ENCODE measurements around the gene CLTC.

Gene CLTC

DNA sequence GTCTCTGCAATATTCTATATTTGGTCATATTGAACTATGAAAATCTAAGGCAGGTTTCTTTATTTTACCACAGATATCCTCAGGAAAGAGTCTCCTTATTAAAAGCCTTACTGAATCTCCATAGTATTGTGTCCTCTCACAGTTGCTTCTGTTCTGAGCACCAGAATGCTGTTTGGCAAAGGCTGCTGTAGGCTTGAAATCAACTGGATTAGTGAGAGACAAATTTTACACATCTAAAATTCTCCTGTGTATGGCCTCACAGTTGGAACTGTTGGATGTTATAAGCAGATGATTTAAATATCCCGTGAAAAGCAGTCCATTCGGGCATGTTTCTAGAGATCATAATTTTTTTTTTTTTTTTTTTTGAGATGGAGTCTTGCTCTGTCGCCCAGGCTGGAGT, 9.5 kb downstream of the CLTC start:
- peaks cover 50% of the 10 kb centered on the region for H3K4me1 ChIP-seq (ENCODE audit: insufficient read depth, low read length, poor library complexity, severe bottlenecking)
- no peaks in the 10 kb centered on the region for H3K9me2 ChIP-seq (replicated peaks; ENCODE audit: low read depth, low read length)
- H3K79me2 ChIP-seq (ENCODE audit: insufficient read depth, low read length): peaks cover 99% of the 10 kb centered on the region
- H3K9ac ChIP-seq (ENCODE audit: low read depth, low read length, poor library complexity, severe bottlenecking): no peak overlapping the region
- H2AFZ ChIP-seq (ENCODE audit: low read length): no peak overlapping the region
- H3K9me3 ChIP-seq (ENCODE audit: insufficient read depth, low read depth, low read length): no peaks in the 10 kb centered on the region
- H4K20me1 ChIP-seq (ENCODE audit: insufficient read depth, low read length, poor library complexity, severe bottlenecking): peaks cover 95% of the 10 kb centered on the region
- H3F3A ChIP-seq (ENCODE audit: low read depth): no peaks in the 10 kb centered on the region
- no peak overlapping the region for H3K4me2 ChIP-seq (ENCODE audit: low read depth, low read length, poor library complexity, severe bottlenecking)
- no peak overlapping the region for H3K4me3 ChIP-seq (ENCODE audit: low read length, poor library complexity, severe bottlenecking)
- peaks cover 4% of the 10 kb centered on the region; the same call in 1 of the 2 replicates for H3K36me3 ChIP-seq (ENCODE audit: insufficient read depth, low read length)
- no peaks in the 10 kb centered on the region for H3K27me3 ChIP-seq (ENCODE audit: insufficient read depth, low read length, poor library complexity, severe bottlenecking)
- TF ChIP-seq, protein P1, sequence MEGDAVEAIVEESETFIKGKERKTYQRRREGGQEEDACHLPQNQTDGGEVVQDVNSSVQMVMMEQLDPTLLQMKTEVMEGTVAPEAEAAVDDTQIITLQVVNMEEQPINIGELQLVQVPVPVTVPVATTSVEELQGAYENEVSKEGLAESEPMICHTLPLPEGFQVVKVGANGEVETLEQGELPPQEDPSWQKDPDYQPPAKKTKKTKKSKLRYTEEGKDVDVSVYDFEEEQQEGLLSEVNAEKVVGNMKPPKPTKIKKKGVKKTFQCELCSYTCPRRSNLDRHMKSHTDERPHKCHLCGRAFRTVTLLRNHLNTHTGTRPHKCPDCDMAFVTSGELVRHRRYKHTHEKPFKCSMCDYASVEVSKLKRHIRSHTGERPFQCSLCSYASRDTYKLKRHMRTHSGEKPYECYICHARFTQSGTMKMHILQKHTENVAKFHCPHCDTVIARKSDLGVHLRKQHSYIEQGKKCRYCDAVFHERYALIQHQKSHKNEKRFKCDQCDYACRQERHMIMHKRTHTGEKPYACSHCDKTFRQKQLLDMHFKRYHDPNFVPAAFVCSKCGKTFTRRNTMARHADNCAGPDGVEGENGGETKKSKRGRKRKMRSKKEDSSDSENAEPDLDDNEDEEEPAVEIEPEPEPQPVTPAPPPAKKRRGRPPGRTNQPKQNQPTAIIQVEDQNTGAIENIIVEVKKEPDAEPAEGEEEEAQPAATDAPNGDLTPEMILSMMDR (conservative IDR thresholded peaks at IDR 0.05; ENCODE audit: low read length): no peak
- no peak for TF ChIP-seq EZH2phosphoT487 (IDR thresholded peaks at IDR 0.05; ENCODE audit: borderline replicate concordance)

DNA sequence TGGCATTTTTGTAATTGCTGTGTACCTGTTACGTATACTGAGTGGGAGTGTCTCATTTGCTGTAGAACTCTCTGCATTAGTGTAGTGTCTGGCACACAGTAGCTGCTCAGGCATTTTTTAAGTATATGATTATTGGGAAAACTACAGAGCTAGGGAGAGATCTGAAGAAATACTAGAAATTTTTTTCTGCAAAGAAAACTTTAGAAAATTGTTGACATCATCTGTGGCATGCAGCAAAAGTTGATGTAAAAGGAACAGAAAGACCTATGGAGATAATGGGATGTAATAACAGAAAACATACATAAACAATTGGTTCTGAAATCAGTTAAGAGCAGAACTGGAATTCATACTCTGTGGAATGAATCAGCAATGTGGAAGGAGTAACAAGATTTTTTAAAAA, 11.6 kb downstream of the CLTC start:
- no peak overlapping the region for H3K4me2 ChIP-seq (ENCODE audit: low read depth, low read length, poor library complexity, severe bottlenecking)
- no peaks in the 10 kb centered on the region for H3K9me2 ChIP-seq (replicated peaks; ENCODE audit: low read depth, low read length)
- no peak overlapping the region for H3K9ac ChIP-seq (ENCODE audit: low read depth, low read length, poor library complexity, severe bottlenecking)
- H3K4me1 ChIP-seq (ENCODE audit: insufficient read depth, low read length, poor library complexity, severe bottlenecking): peaks cover 45% of the 10 kb centered on the region
- no peak for TF ChIP-seq EZH2phosphoT487 (IDR thresholded peaks at IDR 0.05; ENCODE audit: borderline replicate concordance)
- TF ChIP-seq, protein P1 (conservative IDR thresholded peaks at IDR 0.05; ENCODE audit: low read length): no peak
- no peak overlapping the region for H3K4me3 ChIP-seq (ENCODE audit: low read length, poor library complexity, severe bottlenecking)
- H4K20me1 ChIP-seq (ENCODE audit: insufficient read depth, low read length, poor library complexity, severe bottlenecking): peaks cover 93% of the 10 kb centered on the region
- H3K27me3 ChIP-seq (ENCODE audit: insufficient read depth, low read length, poor library complexity, severe bottlenecking): no peaks in the 10 kb centered on the region
- H3F3A ChIP-seq (ENCODE audit: low read depth): no peaks in the 10 kb centered on the region
- H3K79me2 ChIP-seq (ENCODE audit: insufficient read depth, low read length): peaks cover 99% of the 10 kb centered on the region
- peaks cover 4% of the 10 kb centered on the region; the same call in 1 of the 2 replicates for H3K36me3 ChIP-seq (ENCODE audit: insufficient read depth, low read length)
- no peaks in the 10 kb centered on the region for H3K9me3 ChIP-seq (ENCODE audit: insufficient read depth, low read depth, low read length)
- H2AFZ ChIP-seq (ENCODE audit: low read length): no peak overlapping the region

DNA sequence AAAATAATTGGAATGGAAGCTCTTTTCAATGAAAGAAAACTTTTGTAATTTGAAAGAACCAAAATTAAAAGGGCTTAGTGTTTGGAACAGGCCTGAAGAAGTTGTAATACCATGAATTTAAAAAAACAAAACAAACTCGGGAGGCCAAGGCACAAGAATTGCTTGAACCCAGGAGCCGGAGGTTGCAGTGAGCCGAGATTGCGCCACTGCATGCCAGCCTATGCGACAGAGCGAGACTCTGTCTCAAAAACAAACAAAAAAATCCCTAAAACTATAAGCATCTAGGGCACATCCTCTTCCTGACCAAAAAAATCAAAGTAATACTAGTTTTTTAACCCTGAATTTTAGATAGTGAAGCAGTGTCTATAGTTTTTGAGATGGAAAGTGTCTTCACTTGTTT, 12.7 kb downstream of the CLTC start:
- no peaks in the 10 kb centered on the region for H3K9me3 ChIP-seq (ENCODE audit: insufficient read depth, low read depth, low read length)
- TF ChIP-seq, protein P1 (conservative IDR thresholded peaks at IDR 0.05; ENCODE audit: low read length): no peak
- TF ChIP-seq EZH2phosphoT487 (IDR thresholded peaks at IDR 0.05; ENCODE audit: borderline replicate concordance): no peak
- H2AFZ ChIP-seq (ENCODE audit: low read length): no peak overlapping the region
- H3K4me2 ChIP-seq (ENCODE audit: low read depth, low read length, poor library complexity, severe bottlenecking): no peak overlapping the region
- H3K27me3 ChIP-seq (ENCODE audit: insufficient read depth, low read length, poor library complexity, severe bottlenecking): no peaks in the 10 kb centered on the region
- H3K36me3 ChIP-seq (ENCODE audit: insufficient read depth, low read length): peaks cover 4% of the 10 kb centered on the region; the same call in 1 of the 2 replicates
- peaks cover 96% of the 10 kb centered on the region for H3K79me2 ChIP-seq (ENCODE audit: insufficient read depth, low read length)
- peaks cover 87% of the 10 kb centered on the region for H4K20me1 ChIP-seq (ENCODE audit: insufficient read depth, low read length, poor library complexity, severe bottlenecking)
- H3K4me3 ChIP-seq (ENCODE audit: low read length, poor library complexity, severe bottlenecking): no peak overlapping the region
- no peaks in the 10 kb centered on the region for H3K9me2 ChIP-seq (replicated peaks; ENCODE audit: low read depth, low read length)
- peaks cover 35% of the 10 kb centered on the region for H3K4me1 ChIP-seq (ENCODE audit: insufficient read depth, low read length, poor library complexity, severe bottlenecking)
- no peaks in the 10 kb centered on the region for H3F3A ChIP-seq (ENCODE audit: low read depth)
- no peak overlapping the region for H3K9ac ChIP-seq (ENCODE audit: low read depth, low read length, poor library complexity, severe bottlenecking)

Measured in Loucy (cell line).